Activated CD8-positive, alpha-beta T cell treated with anti-CD3 and anti-CD28 coated beads, Interleukin-2, amount 10 ng/mL, durations not matched to agents 7 days and 5 days (primary cell): Measurements from ENCODE around the gene RBM28. TPM values are rescaled to one million over a fixed set of nuclear protein-coding genes. Genes with fewer than 3 reads are reported as not detected.

Source experiments
- ATAC-seq: fragments of 150-1000 bp; cut with Tn5 transposase; one replicate; pipeline ENCODE4 v1.10.0; 2021; ENCODE audit warnings: moderate library complexity
- CTCF ChIA-PET: fragments of 350-600 bp; sonication (Branson Sonifier 250); formaldehyde crosslinking; loops from one replicate; lab custom pipeline; 2021; ENCODE audit warnings: antibody characterized with exemption; lab: Charles Lee
- POLR2A ChIA-PET: fragments of 350-600 bp; sonication (Branson Sonifier 250); formaldehyde crosslinking; loops from one replicate; lab custom pipeline; 2021; ENCODE audit warnings: antibody characterized with exemption; lab: Charles Lee
- DNase-seq: peaks from one replicate; pipeline ENCODE4 v3.0.0-alpha.2; 2020
- H3K27ac Mint-ChIP-seq: one replicate; pipeline ENCODE4 v1.8.0; 2021; ENCODE audit warnings: mild to moderate bottlenecking, mixed read lengths
- H3K27me3 Mint-ChIP-seq: one replicate; pipeline ENCODE4 v1.8.0; 2021; ENCODE audit warnings: low read depth, mixed read lengths
- H3K36me3 Mint-ChIP-seq: one replicate; pipeline ENCODE4 v1.8.0; 2021; ENCODE audit warnings: low read depth, mixed read lengths
- H3K4me1 Mint-ChIP-seq: one replicate; pipeline ENCODE4 v1.8.0; 2021; ENCODE audit warnings: low read depth, mixed read lengths
- H3K4me3 Mint-ChIP-seq: one replicate; pipeline ENCODE4 v1.8.0; 2021; ENCODE audit warnings: mild to moderate bottlenecking, mixed read lengths
- H3K9me3 Mint-ChIP-seq: one replicate; pipeline ENCODE4 v1.8.0; 2022; ENCODE audit warnings: mixed read lengths; ENCODE audit not compliant: insufficient read depth
- total RNA-seq, 2 experiments: library from RNA; stranded (reverse); gene quantifications; one replicate each; pipeline ENCODE4 v1.2.3, GENCODE V29; 2021

The RBM28 gene
- total RNA-seq, 2 experiments from 2014 or later = 40.4 to 43.3 TPM

- ChIA-PET CTCF (interaction anchor here (1.0 kb wide), 1 partner anchor 9 kb away, joined by 3 read pairs; no protein-coding TSS in a partner anchor), POLR2A (no interaction called here)
- H3K4me1 Mint-ChIP-seq = peaks cover 3% of the 10 kb centered on the region
These were observed 65.3 kb downstream of the RBM28 start for GRCh38 chr7:128278366-128278765.

GRCh38 chr7:128275681-128276080 lies 68.0 kb downstream of the RBM28 start:
- ATAC-seq (no peak), DNase-seq (no peak)
- Mint-ChIP-seq H3K27ac (no peak overlapping the region), H3K27me3 (peaks cover 18% of the 10 kb centered on the region), H3K36me3 (peaks cover 5% of the 10 kb centered on the region), H3K9me3 (peaks cover 10% of the 10 kb centered on the region), H3K4me3 (no peak overlapping the region), H3K4me1 (peaks cover 5% of the 10 kb centered on the region)
- ChIA-PET CTCF (no interaction called here), POLR2A (no interaction called here)

More at GRCh38 chr7:128278366-128278765, 65.3 kb downstream of the RBM28 start:
- ATAC-seq (no peak), DNase-seq (no peak)
- peaks cover 5% of the 10 kb centered on the region for H3K27me3 Mint-ChIP-seq
- H3K9me3 Mint-ChIP-seq = peaks cover 11% of the 10 kb centered on the region
- no peak overlapping the region for H3K4me3 Mint-ChIP-seq
- H3K36me3 Mint-ChIP-seq = peaks cover 13% of the 10 kb centered on the region
- H3K27ac Mint-ChIP-seq = no peak overlapping the region

GRCh38 chr7:128274884-128275603 lies 68.7 kb downstream of the RBM28 start:
- Mint-ChIP-seq H3K27ac (no peak overlapping the region), H3K27me3 (peaks cover 18% of the 10 kb centered on the region), H3K9me3 (peaks cover 3% of the 10 kb centered on the region), H3K36me3 (peaks cover 3% of the 10 kb centered on the region), H3K4me3 (no peak overlapping the region), H3K4me1 (peaks cover 5% of the 10 kb centered on the region)
- POLR2A ChIA-PET = no interaction called here
- no peak for ATAC-seq
- DNase-seq = no peak
- CTCF ChIA-PET = no interaction called here

GRCh38 chr7:128274246-128274883 lies 69.3 kb downstream of the RBM28 start:
- Mint-ChIP-seq H3K9me3 (no peaks in the 10 kb centered on the region), H3K27me3 (peaks cover 22% of the 10 kb centered on the region), H3K27ac (no peak overlapping the region), H3K4me1 (peaks cover 5% of the 10 kb centered on the region), H3K4me3 (no peak overlapping the region), H3K36me3 (peaks cover 2% of the 10 kb centered on the region)
- no peak for ATAC-seq
- DNase-seq = no peak
- ChIA-PET CTCF (no interaction called here), POLR2A (no interaction called here)

GRCh38 chr7:128271942-128272481 lies 71.7 kb downstream of the RBM28 start:
- no peak for DNase-seq
- Mint-ChIP-seq H3K27ac (no peak overlapping the region), H3K4me3 (no peak overlapping the region), H3K4me1 (peaks cover 5% of the 10 kb centered on the region), H3K9me3 (no peaks in the 10 kb centered on the region), H3K27me3 (peaks cover 38% of the 10 kb centered on the region), H3K36me3 (no peaks in the 10 kb centered on the region)
- ATAC-seq = no peak
- CTCF ChIA-PET = no interaction called here
- POLR2A ChIA-PET = no interaction called here

- ATAC-seq (no peak), DNase-seq (no peak)
- H3K4me3 Mint-ChIP-seq = no peak overlapping the region
- H3K27ac Mint-ChIP-seq = no peak overlapping the region
- H3K9me3 Mint-ChIP-seq = no peaks in the 10 kb centered on the region
- POLR2A ChIA-PET = no interaction called here
- peaks cover 5% of the 10 kb centered on the region for H3K4me1 Mint-ChIP-seq
- H3K27me3 Mint-ChIP-seq = peaks cover 38% of the 10 kb centered on the region
- H3K36me3 Mint-ChIP-seq = no peaks in the 10 kb centered on the region
- CTCF ChIA-PET = no interaction called here
These were observed 72.2 kb downstream of the RBM28 start for GRCh38 chr7:128271471-128271941.

GRCh38 chr7:128270826-128271272 lies 72.9 kb downstream of the RBM28 start:
- DNase-seq (no peak), ATAC-seq (no peak)
- ChIA-PET CTCF (interaction anchor here (1.2 kb wide), 1 partner anchor 23 kb away, joined by 3 read pairs; no protein-coding TSS in a partner anchor), POLR2A (no interaction called here)
- no peaks in the 10 kb centered on the region for H3K9me3 Mint-ChIP-seq
- H3K27ac Mint-ChIP-seq = no peak overlapping the region
- H3K36me3 Mint-ChIP-seq = no peaks in the 10 kb centered on the region
- H3K27me3 Mint-ChIP-seq = peaks cover 39% of the 10 kb centered on the region
- H3K4me1 Mint-ChIP-seq = peaks cover 2% of the 10 kb centered on the region
- no peak overlapping the region for H3K4me3 Mint-ChIP-seq

- Mint-ChIP-seq H3K36me3 (no peaks in the 10 kb centered on the region), H3K27ac (no peak overlapping the region), H3K4me1 (peaks cover 2% of the 10 kb centered on the region), H3K4me3 (no peak overlapping the region), H3K27me3 (peaks cover 45% of the 10 kb centered on the region), H3K9me3 (no peaks in the 10 kb centered on the region)
- POLR2A ChIA-PET = no interaction called here
- CTCF ChIA-PET = no interaction called here
- ATAC-seq = no peak
- no peak for DNase-seq
These were observed 75.5 kb downstream of the RBM28 start for GRCh38 chr7:128268233-128268632.

GRCh38 chr7:128267595-128267924 lies 76.1 kb downstream of the RBM28 start:
- ATAC-seq = no peak
- Mint-ChIP-seq H3K4me1 (peaks cover 2% of the 10 kb centered on the region), H3K36me3 (no peaks in the 10 kb centered on the region), H3K27ac (no peak overlapping the region), H3K27me3 (peaks cover 44% of the 10 kb centered on the region), H3K9me3 (no peaks in the 10 kb centered on the region), H3K4me3 (no peak overlapping the region)
- ChIA-PET CTCF (no interaction called here), POLR2A (no interaction called here)
- no peak for DNase-seq

GRCh38 chr7:128266883-128267594 lies 76.7 kb downstream of the RBM28 start:
- Mint-ChIP-seq H3K9me3 (no peaks in the 10 kb centered on the region), H3K36me3 (no peaks in the 10 kb centered on the region), H3K27ac (no peak overlapping the region), H3K4me1 (no peaks in the 10 kb centered on the region), H3K4me3 (no peak overlapping the region), H3K27me3 (peaks cover 41% of the 10 kb centered on the region)
- ChIA-PET CTCF (no interaction called here), POLR2A (no interaction called here)
- ATAC-seq = no peak
- no peak for DNase-seq

GRCh38 chr7:128266529-128266882 lies 77.2 kb downstream of the RBM28 start:
- H3K27me3 Mint-ChIP-seq = peaks cover 37% of the 10 kb centered on the region
- ChIA-PET CTCF (no interaction called here), POLR2A (no interaction called here)
- DNase-seq (no peak), ATAC-seq (no peak)
- H3K27ac Mint-ChIP-seq = no peak overlapping the region
- no peak overlapping the region for H3K4me3 Mint-ChIP-seq
- no peaks in the 10 kb centered on the region for H3K36me3 Mint-ChIP-seq
- no peaks in the 10 kb centered on the region for H3K4me1 Mint-ChIP-seq
- H3K9me3 Mint-ChIP-seq = no peaks in the 10 kb centered on the region

- Mint-ChIP-seq H3K36me3 (no peaks in the 10 kb centered on the region), H3K4me1 (no peaks in the 10 kb centered on the region), H3K27ac (no peak overlapping the region), H3K4me3 (no peak overlapping the region), H3K27me3 (peaks cover 33% of the 10 kb centered on the region), H3K9me3 (no peaks in the 10 kb centered on the region)
- CTCF ChIA-PET = no interaction called here
- DNase-seq = no peak
- POLR2A ChIA-PET = no interaction called here
- ATAC-seq = no peak
These were observed 77.8 kb downstream of the RBM28 start for GRCh38 chr7:128265906-128266300.
